AG04449 (cell line): ENCODE data around the gene MYBPC1.
"Not testable (repeated sequence)": the region's sequence is repeated elsewhere in the genome, so short reads cannot be mapped to it uniquely, and the experiment has no call there.

Experiments used
- CTCF ChIA-PET: fragments of 350-600 bp; formaldehyde crosslinking; extraction: SDS; loops from one replicate; lab custom pipeline; 2021; ENCODE audit warnings: antibody characterized with exemption; lab: Yijun Ruan, JAX
- POLR2A ChIA-PET: fragments of 400-600, 350-600 bp; formaldehyde crosslinking; extraction: SDS; loops from one replicate; lab custom pipeline; 2020; ENCODE audit warnings: antibody characterized with exemption, inconsistent platforms; lab: Yijun Ruan, JAX
- DNase-seq: peaks from one replicate; pipeline ENCODE4 v3.0.0-alpha.2; 2010; ENCODE audit warnings: low read depth, low spot score
- H3K4me3 ChIP-seq: 2 replicates; pipeline ENCODE4 v1.5.1; 2011; ENCODE audit warnings: low read depth, mild to moderate bottlenecking, control low read depth, low read length
- CTCF ChIP-seq: IDR thresholded peaks from one replicate; pipeline ENCODE4 v1.5.1; 2011; ENCODE audit warnings: mild to moderate bottlenecking, moderate library complexity, low read length, control low read depth, inconsistent platforms; ENCODE audit not compliant: insufficient read depth; ENCODE audit errors: missing control alignments

MYBPC1 gene

GRCh38 chr12:101654442-101654841 is 59.7 kb downstream of the MYBPC1 start:
- ChIA-PET POLR2A (no interaction called here), CTCF (no interaction called here)
- DNase-seq: no peak
- no peak overlapping the region for H3K4me3 ChIP-seq
- no peak for TF ChIP-seq CTCF

- TF ChIP-seq CTCF: no peak
- H3K4me3 ChIP-seq: no peak overlapping the region
- ChIA-PET CTCF (no interaction called here), POLR2A (no interaction called here)
- no peak for DNase-seq
These were observed 60.6 kb downstream of the MYBPC1 start for GRCh38 chr12:101655393-101655792.

GRCh38 chr12:101660662-101661061 is 65.9 kb downstream of the MYBPC1 start:
- H3K4me3 ChIP-seq, CTCF ChIA-PET, POLR2A ChIA-PET, DNase-seq: not testable (repeated sequence)

GRCh38 chr12:101663298-101663697 is 68.5 kb downstream of the MYBPC1 start:
- ChIA-PET POLR2A (no interaction called here), CTCF (no interaction called here)
- DNase-seq: no peak
- H3K4me3 ChIP-seq: no peak overlapping the region
- no peak for TF ChIP-seq CTCF

GRCh38 chr12:101664992-101665391 is 70.2 kb downstream of the MYBPC1 start:
- POLR2A ChIA-PET: no interaction called here
- no peak for DNase-seq
- TF ChIP-seq CTCF: no peak
- H3K4me3 ChIP-seq: no peak overlapping the region
- CTCF ChIA-PET: no interaction called here

GRCh38 chr12:101666052-101666728 is 71.4 kb downstream of the MYBPC1 start:
- no peak for TF ChIP-seq CTCF
- POLR2A ChIA-PET: no interaction called here
- H3K4me3 ChIP-seq: no peak overlapping the region
- no peak for DNase-seq
- CTCF ChIA-PET: no interaction called here

- TF ChIP-seq CTCF: no peak
- H3K4me3 ChIP-seq: no peak overlapping the region
- no peak for DNase-seq
- ChIA-PET POLR2A (no interaction called here), CTCF (no interaction called here)
These were observed 72.8 kb downstream of the MYBPC1 start for GRCh38 chr12:101667591-101667990.
